Measurements from ENCODE around the gene SPRED1.

Gene SPRED1

DNA sequence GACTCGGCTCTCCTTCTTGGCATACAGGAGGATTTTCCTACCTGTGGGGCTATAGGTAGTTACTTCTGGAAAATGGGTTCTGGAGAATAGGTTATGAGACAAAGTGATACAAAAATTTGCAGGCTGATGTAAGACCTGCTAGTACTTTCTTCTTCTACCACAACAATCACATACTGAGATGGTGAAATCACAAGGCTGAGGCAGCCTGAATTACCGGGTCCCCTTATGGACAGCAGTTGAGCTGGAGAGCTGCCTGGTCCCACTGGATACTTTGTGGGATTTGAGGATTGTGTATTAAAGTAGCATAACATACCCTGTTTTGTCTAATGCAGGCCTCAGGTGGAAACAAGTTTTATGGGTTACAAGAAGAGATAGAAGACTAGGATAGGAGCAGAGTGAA lies 114.8 kb downstream of the SPRED1 start:
- Histone ChIP-seq H3K4me1 (ENCODE audit: control insufficient read depth in 1 of 2, insufficient read depth in 2 of 2, low read length in 2 of 2) (no peaks in the 10 kb centered on the region), H3K27me3 (ENCODE audit: low read depth, low read length) (no peaks in the 10 kb centered on the region), H3K27ac (ENCODE audit: low read length) (no peak overlapping the region), H3K4me3 (ENCODE audit: low read depth in 1 of 2, low read length in 2 of 2) (no peak overlapping the region), H3K36me3 (ENCODE audit: control insufficient read depth in 1 of 2, insufficient read depth in 2 of 2, low read length in 2 of 2) (no peaks in the 10 kb centered on the region), H3K9me3 (ENCODE audit: control insufficient read depth in 1 of 2, low read length in 2 of 2) (no peaks in the 10 kb centered on the region)

GRCh38 chr15:38369936-38370478 lies 117.4 kb downstream of the SPRED1 start:
- Histone ChIP-seq H3K4me1 (ENCODE audit: control insufficient read depth in 1 of 2, insufficient read depth in 2 of 2, low read length in 2 of 2) (peaks cover 0 to 5% of the 10 kb centered on the region in 2 donors), H3K36me3 (ENCODE audit: control insufficient read depth in 1 of 2, insufficient read depth in 2 of 2, low read length in 2 of 2) (no peaks in the 10 kb centered on the region), H3K27me3 (ENCODE audit: low read depth, low read length) (no peaks in the 10 kb centered on the region), H3K4me3 (ENCODE audit: low read depth in 1 of 2, low read length in 2 of 2) (no peak overlapping the region), H3K9me3 (ENCODE audit: control insufficient read depth in 1 of 2, low read length in 2 of 2) (no peaks in the 10 kb centered on the region), H3K27ac (ENCODE audit: low read length) (no peak overlapping the region)

DNA sequence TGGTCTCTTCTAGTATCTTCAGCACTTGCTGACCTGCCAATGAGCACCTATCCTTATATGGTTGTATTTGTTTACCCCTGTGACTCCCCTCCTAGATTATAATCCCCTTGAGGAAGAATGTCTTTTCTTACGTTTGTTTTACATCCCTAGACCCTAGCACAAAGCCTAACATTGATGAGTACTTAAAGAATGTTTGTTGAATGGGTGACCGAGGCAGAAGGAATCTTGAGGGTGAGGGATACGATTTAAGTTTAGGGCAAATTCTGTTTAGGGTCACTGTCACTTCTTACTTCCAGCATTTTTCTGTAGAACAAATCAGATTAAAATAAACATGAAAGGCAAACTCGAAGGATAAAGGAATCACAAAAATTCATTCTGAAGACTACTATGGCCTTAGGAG lies 120.4 kb downstream of the SPRED1 start:
- Histone ChIP-seq H3K27ac (ENCODE audit: low read length) (no peak overlapping the region), H3K4me3 (ENCODE audit: low read depth in 1 of 2, low read length in 2 of 2) (no peak overlapping the region), H3K4me1 (ENCODE audit: control insufficient read depth in 1 of 2, insufficient read depth in 2 of 2, low read length in 2 of 2) (peaks cover 0 to 10% of the 10 kb centered on the region in 2 donors), H3K9me3 (ENCODE audit: control insufficient read depth in 1 of 2, low read length in 2 of 2) (no peaks in the 10 kb centered on the region), H3K36me3 (ENCODE audit: control insufficient read depth in 1 of 2, insufficient read depth in 2 of 2, low read length in 2 of 2) (no peaks in the 10 kb centered on the region), H3K27me3 (ENCODE audit: low read depth, low read length) (no peaks in the 10 kb centered on the region)

DNA sequence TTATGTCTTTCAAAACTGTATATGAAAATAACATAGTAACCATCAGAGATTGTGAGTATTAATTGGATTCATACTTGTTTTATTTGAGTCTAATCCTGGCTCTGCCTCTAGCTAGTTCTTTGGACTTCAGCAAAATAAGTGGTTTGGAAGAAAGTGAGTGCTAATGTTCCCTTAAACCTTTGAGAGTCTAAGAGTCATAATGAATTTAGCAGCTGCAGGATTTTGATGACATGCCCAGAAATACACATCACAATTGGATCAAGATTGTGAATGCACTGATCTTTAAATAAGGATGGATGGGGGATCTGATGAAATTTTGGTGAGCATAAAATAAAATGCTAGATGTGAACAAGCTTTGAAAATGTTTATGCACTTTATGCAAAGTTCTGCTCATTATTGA lies 121.4 kb downstream of the SPRED1 start:
- no peak overlapping the region for H3K27ac ChIP-seq (ENCODE audit: low read length)
- no peaks in the 10 kb centered on the region for H3K27me3 ChIP-seq (ENCODE audit: low read depth, low read length)
- no peaks in the 10 kb centered on the region for H3K9me3 ChIP-seq (ENCODE audit: control insufficient read depth in 1 of 2, low read length in 2 of 2)
- peaks cover 0 to 15% of the 10 kb centered on the region in 2 donors for H3K4me1 ChIP-seq (ENCODE audit: control insufficient read depth in 1 of 2, insufficient read depth in 2 of 2, low read length in 2 of 2)
- no peak overlapping the region for H3K4me3 ChIP-seq (ENCODE audit: low read depth in 1 of 2, low read length in 2 of 2)
- no peaks in the 10 kb centered on the region for H3K36me3 ChIP-seq (ENCODE audit: control insufficient read depth in 1 of 2, insufficient read depth in 2 of 2, low read length in 2 of 2)

DNA sequence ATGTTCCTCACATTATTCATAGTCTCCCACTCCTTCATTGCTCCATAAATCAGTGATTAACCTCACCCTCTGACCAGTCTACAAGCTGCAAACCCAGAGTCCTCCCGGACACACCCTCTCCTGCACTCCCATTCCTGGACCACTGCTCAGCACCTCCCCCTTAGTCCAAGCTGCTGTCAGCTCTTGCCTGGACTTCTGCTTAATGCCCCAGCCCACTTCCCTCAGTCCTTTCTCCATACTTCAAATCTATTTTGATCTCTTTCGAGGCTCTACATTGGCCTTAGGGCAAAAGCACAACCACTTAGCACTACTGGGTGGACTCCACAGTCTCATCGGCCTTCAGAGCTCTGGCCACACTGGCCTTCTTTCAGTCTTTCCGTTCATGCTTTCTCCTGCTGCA lies 121.9 kb downstream of the SPRED1 start:
- H3K9me3 ChIP-seq (ENCODE audit: control insufficient read depth in 1 of 2, low read length in 2 of 2), result no peaks in the 10 kb centered on the region
- no peak overlapping the region for H3K4me3 ChIP-seq (ENCODE audit: low read depth in 1 of 2, low read length in 2 of 2)
- H3K4me1 ChIP-seq (ENCODE audit: control insufficient read depth in 1 of 2, insufficient read depth in 2 of 2, low read length in 2 of 2), result peaks cover 0 to 15% of the 10 kb centered on the region in 2 donors
- no peaks in the 10 kb centered on the region for H3K27me3 ChIP-seq (ENCODE audit: low read depth, low read length)
- H3K36me3 ChIP-seq (ENCODE audit: control insufficient read depth in 1 of 2, insufficient read depth in 2 of 2, low read length in 2 of 2), result no peaks in the 10 kb centered on the region
- no peak overlapping the region for H3K27ac ChIP-seq (ENCODE audit: low read length)

GRCh38 chr15:38376081-38376480 lies 123.4 kb downstream of the SPRED1 start:
- H3K4me3 ChIP-seq (ENCODE audit: low read depth in 1 of 2, low read length in 2 of 2), result no peak overlapping the region
- H3K9me3 ChIP-seq (ENCODE audit: control insufficient read depth in 1 of 2, low read length in 2 of 2), result no peaks in the 10 kb centered on the region
- H3K36me3 ChIP-seq (ENCODE audit: control insufficient read depth in 1 of 2, insufficient read depth in 2 of 2, low read length in 2 of 2), result no peaks in the 10 kb centered on the region
- peaks cover 0 to 15% of the 10 kb centered on the region in 2 donors for H3K4me1 ChIP-seq (ENCODE audit: control insufficient read depth in 1 of 2, insufficient read depth in 2 of 2, low read length in 2 of 2)
- no peaks in the 10 kb centered on the region for H3K27me3 ChIP-seq (ENCODE audit: low read depth, low read length)
- no peak overlapping the region for H3K27ac ChIP-seq (ENCODE audit: low read length)

- no peak overlapping the region for H3K4me3 ChIP-seq (ENCODE audit: low read depth in 1 of 2, low read length in 2 of 2)
- no peaks in the 10 kb centered on the region for H3K9me3 ChIP-seq (ENCODE audit: control insufficient read depth in 1 of 2, low read length in 2 of 2)
- no peak overlapping the region for H3K27ac ChIP-seq (ENCODE audit: low read length)
- H3K27me3 ChIP-seq (ENCODE audit: low read depth, low read length), result no peaks in the 10 kb centered on the region
- no peaks in the 10 kb centered on the region for H3K36me3 ChIP-seq (ENCODE audit: control insufficient read depth in 1 of 2, insufficient read depth in 2 of 2, low read length in 2 of 2)
- peaks cover 0 to 15% of the 10 kb centered on the region in 2 donors for H3K4me1 ChIP-seq (ENCODE audit: control insufficient read depth in 1 of 2, insufficient read depth in 2 of 2, low read length in 2 of 2)
These were observed 125.0 kb downstream of the SPRED1 start for GRCh38 chr15:38377636-38378035.

DNA sequence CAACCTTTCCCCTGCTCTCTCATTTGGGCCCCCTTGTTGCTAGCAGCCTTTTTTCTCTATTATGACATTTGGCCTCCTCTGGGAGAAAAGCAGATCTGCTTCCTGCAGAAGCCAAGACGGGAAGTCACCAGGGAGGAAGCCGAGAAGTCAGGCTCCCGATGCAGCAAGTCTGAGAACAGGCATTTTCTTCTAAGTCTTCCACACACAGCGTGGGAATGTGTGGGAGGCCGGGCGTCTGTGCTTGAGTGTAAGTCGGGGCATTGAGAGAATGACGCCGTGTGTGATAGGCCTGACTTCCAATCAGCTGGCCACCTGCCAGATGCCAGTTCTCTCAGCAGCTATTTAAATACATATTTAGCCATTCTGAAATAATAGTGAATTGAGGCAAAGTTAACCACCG lies 125.5 kb downstream of the SPRED1 start:
- Histone ChIP-seq H3K27ac (ENCODE audit: low read length) (no peak overlapping the region), H3K4me3 (ENCODE audit: low read depth in 1 of 2, low read length in 2 of 2) (no peak overlapping the region), H3K27me3 (ENCODE audit: low read depth, low read length) (no peaks in the 10 kb centered on the region), H3K4me1 (ENCODE audit: control insufficient read depth in 1 of 2, insufficient read depth in 2 of 2, low read length in 2 of 2) (peaks cover 0 to 15% of the 10 kb centered on the region in 2 donors), H3K36me3 (ENCODE audit: control insufficient read depth in 1 of 2, insufficient read depth in 2 of 2, low read length in 2 of 2) (no peaks in the 10 kb centered on the region), H3K9me3 (ENCODE audit: control insufficient read depth in 1 of 2, low read length in 2 of 2) (no peaks in the 10 kb centered on the region)

DNA sequence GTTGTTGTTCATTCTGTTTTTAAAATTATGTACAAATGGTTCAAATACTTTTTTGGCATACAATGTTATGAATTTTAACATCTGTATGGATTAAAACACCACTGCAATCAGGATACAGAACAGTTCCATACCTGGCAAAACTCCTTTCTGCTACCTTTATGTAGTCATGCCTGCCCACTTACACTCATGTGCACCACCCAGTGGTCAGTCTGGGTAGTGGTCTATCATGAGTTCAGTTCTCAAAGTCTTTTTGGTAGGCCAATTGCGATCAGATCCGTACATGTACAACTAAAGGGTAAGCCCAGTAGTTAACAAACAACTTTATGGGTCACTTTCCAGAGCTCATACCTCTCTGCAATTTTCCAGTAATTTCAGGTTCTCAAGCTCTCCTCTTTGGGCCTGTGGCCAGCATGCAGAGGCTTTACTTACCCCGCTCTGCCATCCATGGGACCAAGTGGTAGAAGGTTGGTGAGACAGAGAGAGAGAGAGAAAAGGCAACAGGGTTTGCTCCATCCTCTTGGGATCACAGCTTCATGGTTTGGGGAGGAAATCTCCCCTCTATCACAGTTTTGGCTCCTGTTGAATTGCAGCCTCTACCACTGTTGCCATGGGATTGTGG lies 137.4 kb downstream of the SPRED1 start:
- Histone ChIP-seq H3K27ac (ENCODE audit: low read length) (no peak overlapping the region), H3K36me3 (ENCODE audit: control insufficient read depth in 1 of 2, insufficient read depth in 2 of 2, low read length in 2 of 2) (no peaks in the 10 kb centered on the region), H3K4me3 (ENCODE audit: low read depth in 1 of 2, low read length in 2 of 2) (no peak overlapping the region), H3K27me3 (ENCODE audit: low read depth, low read length) (no peaks in the 10 kb centered on the region), H3K9me3 (ENCODE audit: control insufficient read depth in 1 of 2, low read length in 2 of 2) (no peaks in the 10 kb centered on the region), H3K4me1 (ENCODE audit: control insufficient read depth in 1 of 2, insufficient read depth in 2 of 2, low read length in 2 of 2) (no peaks in the 10 kb centered on the region)

- H3K9me3 ChIP-seq (ENCODE audit: control insufficient read depth in 1 of 2, low read length in 2 of 2), result no peaks in the 10 kb centered on the region
- H3K36me3 ChIP-seq (ENCODE audit: control insufficient read depth in 1 of 2, insufficient read depth in 2 of 2, low read length in 2 of 2), result no peaks in the 10 kb centered on the region
- H3K27ac ChIP-seq (ENCODE audit: low read length), result no peak overlapping the region
- H3K4me1 ChIP-seq (ENCODE audit: control insufficient read depth in 1 of 2, insufficient read depth in 2 of 2, low read length in 2 of 2), result no peaks in the 10 kb centered on the region
- H3K4me3 ChIP-seq (ENCODE audit: low read depth in 1 of 2, low read length in 2 of 2), result no peak overlapping the region
- H3K27me3 ChIP-seq (ENCODE audit: low read depth, low read length), result no peaks in the 10 kb centered on the region
These were observed 138.6 kb downstream of the SPRED1 start for GRCh38 chr15:38391191-38391590.

- Histone ChIP-seq H3K27ac (ENCODE audit: low read length) (no peak overlapping the region), H3K4me1 (ENCODE audit: control insufficient read depth in 1 of 2, insufficient read depth in 2 of 2, low read length in 2 of 2) (no peaks in the 10 kb centered on the region), H3K27me3 (ENCODE audit: low read depth, low read length) (no peaks in the 10 kb centered on the region), H3K9me3 (ENCODE audit: control insufficient read depth in 1 of 2, low read length in 2 of 2) (no peaks in the 10 kb centered on the region), H3K36me3 (ENCODE audit: control insufficient read depth in 1 of 2, insufficient read depth in 2 of 2, low read length in 2 of 2) (no peaks in the 10 kb centered on the region), H3K4me3 (ENCODE audit: low read depth in 1 of 2, low read length in 2 of 2) (no peak overlapping the region)
These were observed 145.5 kb downstream of the SPRED1 start for GRCh38 chr15:38398134-38398533.

- no peak overlapping the region for H3K27ac ChIP-seq (ENCODE audit: low read length)
- H3K9me3 ChIP-seq (ENCODE audit: control insufficient read depth in 1 of 2, low read length in 2 of 2), result no peaks in the 10 kb centered on the region
- no peaks in the 10 kb centered on the region for H3K4me1 ChIP-seq (ENCODE audit: control insufficient read depth in 1 of 2, insufficient read depth in 2 of 2, low read length in 2 of 2)
- no peaks in the 10 kb centered on the region for H3K27me3 ChIP-seq (ENCODE audit: low read depth, low read length)
- no peaks in the 10 kb centered on the region for H3K36me3 ChIP-seq (ENCODE audit: control insufficient read depth in 1 of 2, insufficient read depth in 2 of 2, low read length in 2 of 2)
- no peak overlapping the region for H3K4me3 ChIP-seq (ENCODE audit: low read depth in 1 of 2, low read length in 2 of 2)
These were observed 148.5 kb downstream of the SPRED1 start for GRCh38 chr15:38401106-38401505.
